ENCODE results near the gene DTNB.

DNA sequence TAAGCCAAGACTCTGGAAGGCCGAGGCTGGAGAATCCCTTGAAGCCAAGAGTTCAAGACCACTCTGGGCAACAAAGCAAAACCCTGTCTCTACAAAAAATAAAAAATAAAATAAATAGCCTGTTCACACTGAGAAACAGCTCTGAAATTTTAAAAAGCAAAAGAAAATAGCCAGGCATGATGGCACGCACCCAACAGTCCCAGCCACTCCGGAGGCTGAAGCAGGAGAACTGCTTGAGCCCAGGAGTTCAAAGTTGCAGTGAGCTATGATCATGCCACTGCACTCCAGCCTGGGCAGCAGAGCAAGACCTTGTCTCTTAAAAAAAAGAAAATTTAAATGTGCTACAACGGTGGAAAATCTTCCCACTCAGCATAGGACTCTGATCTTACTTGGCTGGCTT, 52.7 kb downstream of the DTNB start:
- TF ChIP-seq, protein P1, sequence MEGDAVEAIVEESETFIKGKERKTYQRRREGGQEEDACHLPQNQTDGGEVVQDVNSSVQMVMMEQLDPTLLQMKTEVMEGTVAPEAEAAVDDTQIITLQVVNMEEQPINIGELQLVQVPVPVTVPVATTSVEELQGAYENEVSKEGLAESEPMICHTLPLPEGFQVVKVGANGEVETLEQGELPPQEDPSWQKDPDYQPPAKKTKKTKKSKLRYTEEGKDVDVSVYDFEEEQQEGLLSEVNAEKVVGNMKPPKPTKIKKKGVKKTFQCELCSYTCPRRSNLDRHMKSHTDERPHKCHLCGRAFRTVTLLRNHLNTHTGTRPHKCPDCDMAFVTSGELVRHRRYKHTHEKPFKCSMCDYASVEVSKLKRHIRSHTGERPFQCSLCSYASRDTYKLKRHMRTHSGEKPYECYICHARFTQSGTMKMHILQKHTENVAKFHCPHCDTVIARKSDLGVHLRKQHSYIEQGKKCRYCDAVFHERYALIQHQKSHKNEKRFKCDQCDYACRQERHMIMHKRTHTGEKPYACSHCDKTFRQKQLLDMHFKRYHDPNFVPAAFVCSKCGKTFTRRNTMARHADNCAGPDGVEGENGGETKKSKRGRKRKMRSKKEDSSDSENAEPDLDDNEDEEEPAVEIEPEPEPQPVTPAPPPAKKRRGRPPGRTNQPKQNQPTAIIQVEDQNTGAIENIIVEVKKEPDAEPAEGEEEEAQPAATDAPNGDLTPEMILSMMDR (IDR thresholded peaks at IDR 0.05), result no peak
- no peak for TF ChIP-seq EZH2 (IDR thresholded peaks at IDR 0.05; ENCODE audit: borderline replicate concordance, insufficient read depth, low read depth, low read length, poor library complexity, severe bottlenecking)

Data from B cell (primary cell).